CD4-positive, alpha-beta T cell treated with Interleukin-15 for 1 hour (primary cell): Measurements from ENCODE around the gene ZNF385A.
"Not testable (repeated sequence)": the region's sequence is repeated elsewhere in the genome, so short reads cannot be mapped to it uniquely, and the experiment has no call there.

Experiments used
- DNase-seq: peaks from one replicate; pipeline ENCODE4 v3.0.0-alpha.2; 2020

Gene ZNF385A

DNA sequence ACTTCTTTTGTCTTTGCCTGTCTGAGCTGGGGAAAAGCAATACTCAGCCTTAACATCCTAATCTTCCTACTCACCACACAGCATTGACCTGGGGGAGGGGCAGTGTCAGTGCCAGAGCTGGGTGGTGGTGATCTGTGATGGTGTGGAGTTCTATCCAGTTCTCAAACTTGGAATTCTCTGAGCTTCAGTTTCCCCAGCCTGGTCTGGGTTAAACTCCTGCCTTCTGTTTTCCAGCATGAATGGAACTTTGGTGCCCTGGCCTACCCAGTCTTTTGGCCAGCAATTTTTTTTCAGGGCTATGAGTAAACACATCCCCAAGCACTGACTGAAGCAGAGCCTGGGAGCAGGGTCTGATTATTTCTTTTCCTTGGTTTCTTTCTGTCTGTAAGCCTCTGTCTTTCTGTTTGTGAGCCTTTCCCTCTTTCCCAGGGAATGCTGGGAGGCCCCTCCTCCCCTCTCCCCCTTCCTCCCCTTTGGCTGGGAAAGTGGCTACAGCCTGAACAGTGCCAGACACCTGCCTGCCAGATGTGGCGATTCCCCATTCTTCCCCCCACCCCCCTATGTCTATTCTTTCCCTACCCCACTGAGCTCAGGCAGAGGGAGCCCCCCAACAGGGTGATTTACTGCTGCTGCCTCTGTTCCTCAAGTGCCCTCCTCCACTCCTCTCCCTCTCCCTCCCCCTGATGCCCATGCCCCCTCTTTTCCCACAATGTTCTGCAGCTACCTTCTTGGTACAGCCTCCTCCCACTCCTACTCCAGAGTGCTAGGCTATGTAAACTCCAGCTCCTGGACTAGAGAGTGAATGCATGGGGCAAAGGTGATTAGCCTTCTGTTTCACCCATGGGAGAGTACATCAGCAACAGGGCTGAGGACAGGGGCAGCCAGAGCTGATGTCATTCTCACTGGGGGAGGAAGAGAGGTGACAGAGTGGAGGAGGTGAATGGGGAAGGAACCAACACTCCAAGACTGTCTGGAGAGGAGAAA, 31.4 kb downstream of the ZNF385A start:
- DNase-seq, result no peak

DNA sequence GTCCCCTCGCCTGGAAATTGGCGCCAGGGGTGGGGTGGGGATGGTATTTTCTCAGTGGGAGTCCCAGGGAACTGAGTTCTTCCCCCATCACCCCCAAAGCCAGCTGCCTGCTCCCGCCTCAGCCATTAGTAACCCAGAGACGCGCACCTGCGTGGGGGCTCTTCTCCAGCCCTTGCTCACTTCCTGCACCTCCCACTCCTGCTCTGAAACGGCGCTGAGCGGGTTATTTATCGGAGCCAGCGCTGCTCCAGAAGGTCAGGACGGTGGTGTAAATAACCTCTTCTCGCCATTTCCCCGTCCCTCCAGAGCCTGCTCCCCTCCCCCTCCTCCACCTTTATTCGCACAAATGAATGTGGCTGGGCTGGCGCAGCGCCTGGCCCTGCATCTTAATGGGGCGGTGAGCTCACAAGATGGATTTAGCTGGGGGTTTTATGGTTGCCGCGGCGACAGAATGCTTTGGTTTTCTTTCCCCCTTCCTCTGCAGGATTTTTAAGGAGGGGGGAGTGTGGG, 32.5 kb downstream of the ZNF385A start:
- DNase-seq, result no peak

- no peak for DNase-seq
These were observed 33.2 kb downstream of the ZNF385A start for GRCh38 chr12:54351341-54351740.

DNA sequence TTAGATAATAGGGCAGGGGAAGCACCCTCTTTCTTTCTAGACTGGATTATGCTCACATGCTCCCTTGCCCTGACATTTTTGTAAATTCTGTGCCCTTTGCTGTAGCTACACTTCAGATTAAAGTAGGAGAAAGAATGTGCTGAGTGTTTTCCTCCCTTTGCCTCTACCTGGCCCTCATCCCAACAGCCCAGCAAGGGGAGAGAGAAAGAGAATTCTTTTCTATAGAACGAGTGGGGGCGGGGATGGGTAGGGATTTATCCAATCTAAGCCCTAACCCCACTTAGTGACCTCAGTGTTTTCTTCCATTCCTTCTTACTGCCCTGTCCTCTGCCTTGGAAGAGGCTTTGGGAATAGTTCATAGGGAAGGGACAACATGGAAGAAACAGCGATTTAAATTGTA, 33.8 kb downstream of the ZNF385A start:
- DNase-seq, result no peak

- no peak for DNase-seq
These were observed 34.9 kb downstream of the ZNF385A start for GRCh38 chr12:54349679-54350078.

- no peak for DNase-seq
These were observed 35.5 kb downstream of the ZNF385A start for GRCh38 chr12:54349036-54349435.

DNA sequence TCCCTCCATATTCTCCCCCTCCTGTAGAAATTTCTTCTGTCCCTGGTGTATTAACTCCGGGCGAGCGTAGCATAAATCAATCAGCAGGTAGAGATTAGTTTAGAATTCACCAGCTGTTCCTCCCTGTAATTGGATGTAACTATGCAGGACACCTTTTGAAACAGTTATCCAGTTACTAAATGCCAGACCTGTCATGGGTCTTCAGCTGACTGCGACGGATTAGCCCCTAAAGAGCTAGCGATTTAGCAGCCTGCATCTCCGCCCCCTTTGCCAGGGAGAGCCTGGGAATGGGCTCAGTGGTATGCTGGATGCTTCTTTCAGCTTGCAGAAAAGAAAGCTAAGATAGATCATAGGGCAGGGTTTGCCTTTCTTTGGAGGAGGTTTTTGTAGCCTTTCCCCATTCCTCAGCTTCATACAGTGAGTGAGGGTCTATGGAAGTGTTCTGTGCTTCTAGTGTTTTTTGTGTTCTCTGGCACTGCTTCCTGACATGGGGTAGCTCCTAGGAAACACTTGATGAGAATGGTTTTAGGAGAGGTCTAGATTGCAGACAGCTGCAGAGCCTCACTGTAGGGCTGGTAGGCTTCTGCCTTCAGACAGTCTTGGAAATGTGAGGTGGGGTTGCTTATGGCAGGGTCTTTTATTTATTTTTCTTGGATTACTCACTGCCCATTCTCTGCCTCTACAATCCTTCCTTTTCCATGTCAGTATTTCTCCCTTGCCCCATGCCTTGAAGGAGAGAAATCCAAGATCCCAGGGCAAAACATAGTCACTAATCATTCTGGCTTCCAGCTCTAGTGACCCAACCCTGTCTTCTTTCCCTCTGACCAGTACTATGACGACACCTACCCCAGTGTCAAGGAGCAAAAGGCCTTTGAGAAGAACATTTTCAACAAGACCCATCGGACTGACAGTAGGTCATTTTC, 42.9 kb downstream of the ZNF385A start:
- no peak for DNase-seq

GRCh38 chr12:54340846-54341245, 43.7 kb downstream of the ZNF385A start:
- no peak for DNase-seq

DNA sequence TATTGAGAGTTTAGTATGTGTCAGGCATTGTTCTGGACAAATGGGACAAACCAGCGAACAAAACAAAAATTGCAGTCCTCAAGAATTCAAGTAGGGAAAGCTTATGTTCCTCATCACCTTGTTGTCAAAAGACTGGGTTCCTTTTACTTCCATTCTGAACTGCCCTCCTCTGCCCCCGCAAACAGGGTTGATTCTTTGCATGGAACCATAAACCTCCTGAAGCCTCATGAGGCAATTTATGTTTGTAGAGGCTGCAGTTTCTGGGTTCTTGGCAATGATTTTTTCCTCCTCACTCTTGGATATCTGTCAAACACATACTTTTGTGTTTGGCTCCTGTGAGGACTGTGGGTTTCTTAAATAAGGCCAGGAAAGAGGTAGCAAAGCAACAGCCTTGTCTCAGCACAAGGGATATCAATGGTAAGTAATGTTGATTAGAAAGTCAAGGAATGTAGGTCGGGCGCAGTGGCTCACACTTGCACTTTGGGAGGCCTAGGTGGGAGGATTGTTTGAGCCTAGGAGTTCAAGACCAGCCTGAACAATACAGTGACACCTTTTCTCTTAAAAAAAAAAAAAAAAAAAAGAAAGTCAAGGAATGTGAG, 45.7 kb downstream of the ZNF385A start:
- DNase-seq, result no peak

DNA sequence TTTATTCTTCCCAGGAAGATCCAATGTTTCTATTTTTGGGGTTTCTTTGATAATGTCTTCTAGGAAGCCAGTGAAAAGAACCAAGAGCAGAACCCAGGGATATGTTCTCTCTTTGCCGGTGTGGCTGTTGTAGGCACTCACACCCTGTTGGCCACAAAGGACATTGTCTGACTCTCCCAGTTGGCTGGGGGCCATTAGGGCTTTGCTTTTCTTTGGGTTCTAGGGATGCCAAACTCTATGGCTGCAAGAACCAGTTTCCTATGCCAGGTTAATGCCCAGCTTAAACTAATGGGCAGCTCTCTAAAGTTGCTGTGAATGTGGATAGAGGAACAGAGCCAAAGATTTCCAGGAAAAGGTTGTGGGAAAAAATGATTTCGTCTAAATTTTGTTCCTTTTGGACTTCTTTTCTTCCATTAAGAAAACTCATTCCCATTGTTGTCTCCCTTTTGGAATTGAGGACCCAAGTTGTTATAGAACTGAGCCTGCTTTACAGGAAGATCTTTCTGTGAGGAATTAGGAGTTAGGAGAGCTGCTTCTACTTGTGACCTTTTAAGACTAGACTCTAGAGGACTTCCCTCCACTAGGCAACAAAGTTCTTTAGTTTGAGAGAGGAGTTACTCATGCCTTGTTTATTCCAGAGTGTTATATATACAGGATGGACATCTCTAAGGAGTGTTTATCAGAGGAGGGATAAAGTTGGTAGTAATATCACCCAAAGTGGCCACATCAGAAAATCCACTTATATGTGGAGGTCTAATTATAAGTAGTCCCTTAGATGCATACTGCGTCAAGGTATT, 46.5 kb downstream of the ZNF385A start:
- no peak for DNase-seq

DNA sequence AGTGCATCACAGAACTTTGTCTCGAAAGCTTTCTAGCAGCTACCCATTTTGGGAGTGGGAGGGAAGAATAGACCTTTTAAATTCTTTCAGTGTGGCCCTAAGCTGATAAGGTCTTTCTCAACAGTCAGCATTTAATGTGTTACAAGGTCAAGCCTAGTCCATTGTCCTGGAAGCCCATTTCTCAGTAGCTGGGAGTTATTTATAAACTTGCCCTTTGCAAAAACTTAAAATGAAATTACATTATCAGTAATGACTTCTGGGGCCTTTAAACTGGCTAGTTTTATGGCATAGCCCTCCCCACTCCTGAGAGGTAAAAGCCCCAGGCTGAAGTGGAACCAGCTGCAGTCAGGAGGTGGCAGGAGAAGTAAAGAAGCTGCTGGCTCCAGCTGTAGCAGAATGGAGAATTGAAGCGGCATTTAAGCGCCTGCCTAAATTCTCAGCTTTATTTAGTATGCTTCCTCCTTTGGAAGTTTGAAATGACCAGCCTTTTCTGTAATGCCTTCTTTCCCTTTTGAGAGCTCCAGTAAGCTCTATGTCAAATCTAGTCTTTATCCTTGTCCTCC, 47.2 kb downstream of the ZNF385A start:
- DNase-seq, result no peak

DNA sequence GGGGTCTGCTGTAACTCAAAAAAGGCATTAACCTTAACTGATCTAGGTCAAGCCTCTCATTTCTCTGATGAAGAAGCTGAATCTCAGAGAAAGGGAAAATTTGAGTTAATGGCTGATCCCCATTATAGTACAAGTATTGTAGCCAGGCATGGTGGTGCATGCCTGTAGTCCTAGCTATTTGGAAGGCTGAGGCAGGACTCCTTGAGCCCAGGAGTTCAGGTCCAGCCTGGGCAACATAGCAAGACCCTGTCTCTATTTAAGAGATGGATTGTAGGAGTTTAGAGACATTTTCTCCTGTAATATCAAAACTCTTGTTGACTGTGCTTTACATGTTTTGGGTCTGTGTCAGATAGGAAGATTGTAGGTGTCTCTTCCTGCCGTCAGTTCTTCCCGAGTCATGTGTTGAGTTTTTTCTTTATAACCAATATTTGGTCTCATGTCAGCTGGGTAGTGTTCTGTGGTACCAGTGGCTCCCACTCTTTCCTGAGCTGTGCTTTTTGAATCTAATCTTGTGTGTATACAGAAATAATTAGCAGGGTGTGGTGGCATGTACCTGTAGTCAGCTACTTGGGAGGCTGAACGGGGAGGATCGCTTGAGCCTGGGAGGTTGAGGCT, 51.0 kb downstream of the ZNF385A start:
- no peak for DNase-seq

GRCh38 chr12:54331461-54331860, 53.1 kb downstream of the ZNF385A start:
- DNase-seq, result no peak

DNA sequence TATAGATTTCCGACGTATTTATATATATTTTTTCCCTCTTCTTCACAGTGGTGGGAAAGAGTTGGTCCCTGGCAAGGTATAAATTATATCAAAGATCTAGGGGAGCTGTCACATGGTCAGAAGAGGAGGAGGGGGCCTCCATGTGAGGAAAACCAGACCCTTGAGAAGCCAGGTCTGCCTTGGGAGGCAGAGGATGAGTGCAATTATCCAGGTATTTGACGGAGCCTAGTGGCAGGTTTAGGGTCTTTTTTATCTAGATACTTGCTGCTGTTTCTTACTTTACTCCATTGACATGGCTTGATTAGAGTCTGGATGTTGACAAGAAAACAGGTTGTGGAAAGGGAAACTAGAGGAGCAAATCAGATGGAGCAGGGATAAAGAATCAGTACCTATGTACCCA, 54.1 kb downstream of the ZNF385A start:
- no peak for DNase-seq

DNA sequence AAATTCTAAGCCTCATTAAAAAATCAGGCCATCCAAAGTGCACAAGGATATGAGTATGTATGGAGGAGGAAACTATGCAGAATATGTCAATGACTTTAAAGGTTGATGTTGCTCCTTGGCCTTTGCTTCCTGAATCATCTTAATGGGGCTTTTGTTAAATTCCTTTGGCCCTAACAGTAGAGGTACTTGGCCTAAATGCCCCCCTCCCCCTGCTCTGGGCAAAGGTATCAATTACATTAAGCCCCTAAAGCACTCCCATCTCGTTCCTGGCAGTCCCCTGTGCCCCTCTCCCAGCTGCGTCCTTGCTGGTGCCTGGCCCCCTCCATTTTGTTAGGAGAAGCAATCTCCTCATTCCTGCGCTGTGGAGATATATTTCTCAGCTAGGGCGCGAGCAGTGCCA, 54.8 kb downstream of the ZNF385A start:
- DNase-seq, result no peak

DNA sequence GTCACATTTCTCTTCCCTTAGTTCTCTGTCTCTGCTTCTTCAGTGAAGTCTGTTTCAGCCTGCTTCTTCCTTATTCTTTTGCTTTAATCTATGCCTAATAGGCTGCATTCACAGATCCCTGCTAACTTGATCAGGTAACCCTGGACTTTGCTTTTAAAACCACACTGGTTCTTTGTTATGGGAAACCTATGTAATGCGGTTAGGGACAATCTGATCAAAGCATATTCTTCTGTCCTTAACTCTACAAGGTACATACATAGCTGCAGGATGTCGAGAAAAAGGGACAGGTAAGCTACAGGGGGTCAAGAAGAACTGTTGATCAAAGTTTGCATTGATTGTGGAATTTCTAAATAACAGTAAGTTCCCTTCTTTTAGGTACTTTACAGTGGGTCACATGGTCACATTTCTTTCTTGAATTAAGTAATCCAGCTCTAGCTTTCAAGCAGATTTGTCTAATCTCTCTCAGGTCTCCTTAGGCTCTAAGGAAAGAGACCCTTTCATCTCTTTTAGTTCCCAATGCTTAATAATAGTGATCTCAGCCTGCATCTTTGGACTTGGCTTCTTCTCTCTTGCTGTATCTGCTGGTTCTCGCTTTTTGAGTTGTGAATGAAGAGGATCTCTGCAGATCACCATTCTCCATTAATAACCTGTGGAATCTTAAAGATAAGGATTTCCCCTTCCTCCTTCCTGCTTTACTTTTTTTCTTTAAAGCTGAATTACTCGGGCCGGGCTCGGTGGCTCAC, 55.8 kb downstream of the ZNF385A start:
- no peak for DNase-seq

GRCh38 chr12:54325442-54326109, 59.0 kb downstream of the ZNF385A start:
- DNase-seq, result not testable (repeated sequence)

DNA sequence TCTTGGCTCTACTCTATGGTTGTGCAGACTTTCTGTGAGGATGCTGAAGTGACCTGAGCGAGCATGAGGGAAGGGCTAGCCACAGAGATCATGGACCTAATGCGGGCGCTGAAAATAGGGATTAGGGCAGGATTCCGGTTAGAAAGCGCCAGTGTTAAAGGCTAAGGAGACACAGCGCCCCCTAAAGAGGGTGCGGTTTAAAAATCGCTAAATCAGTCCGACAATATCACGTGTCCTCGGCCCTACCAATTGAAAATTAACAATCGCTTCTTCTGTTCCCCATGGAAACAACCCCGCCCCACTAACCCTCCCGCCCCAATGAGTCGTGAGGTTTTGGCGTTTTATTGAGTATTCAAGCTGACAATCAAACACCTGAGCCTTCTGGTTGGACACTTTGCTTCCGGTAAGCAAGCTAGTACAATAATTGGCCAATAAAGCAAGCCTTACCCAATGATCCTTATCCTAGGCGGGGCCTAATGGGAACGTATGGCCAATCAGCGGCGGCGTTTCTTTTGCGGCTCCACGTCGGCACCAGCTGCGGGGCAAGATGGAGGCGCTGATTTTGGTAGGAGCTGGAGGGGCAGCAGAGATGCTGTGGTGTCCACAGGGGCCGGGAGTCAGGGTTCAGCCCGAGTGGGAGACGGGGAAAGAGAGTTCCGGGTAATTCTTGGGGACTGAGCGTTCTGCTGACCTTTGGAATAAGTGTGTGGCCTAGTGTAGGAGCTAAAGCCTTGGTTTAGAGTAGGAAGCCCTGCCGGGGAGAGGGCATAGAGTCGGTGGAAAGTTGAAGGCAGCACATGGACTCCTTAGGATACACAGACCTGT, 59.7 kb downstream of the ZNF385A start, which contains the start of gene COPZ1:
COPZ1 (plus strand) TSS at position 515 of the 825 bp plus-strand sequence; CDS start at position 548, 33 bp downstream.
- DNase-seq, result peak; percentile 98

DNA sequence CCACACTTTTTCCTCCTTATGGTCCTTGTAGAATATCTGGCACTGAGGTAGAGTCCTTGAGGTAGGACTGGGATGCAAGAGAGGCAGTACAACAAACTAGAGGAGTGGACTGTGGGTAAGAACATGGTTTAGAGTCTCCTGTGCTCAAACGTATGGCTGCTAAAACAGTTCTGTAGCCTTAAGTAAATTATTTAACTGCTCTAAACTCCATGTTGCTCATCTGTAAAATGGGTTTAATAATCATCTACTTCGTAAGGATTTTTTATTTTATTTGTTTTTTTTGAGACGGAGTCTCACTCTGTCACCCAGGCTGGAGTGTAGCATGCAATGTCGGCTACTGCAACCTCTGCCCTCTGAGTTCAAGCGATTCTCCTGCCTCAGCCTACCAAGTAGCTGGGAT, 63.2 kb downstream of the ZNF385A start:
- DNase-seq, result no peak
